ENCODE measurements around the gene LLGL2. TPM values are rescaled to one million over a fixed set of nuclear protein-coding genes. Genes with fewer than 3 reads are reported as not detected.

LLGL2 gene
- total and polyA plus RNA-seq, 2 donors (not counting 1 experiment from before 2014, with no cell fraction given): 40.6 to 52.0 TPM

DNA sequence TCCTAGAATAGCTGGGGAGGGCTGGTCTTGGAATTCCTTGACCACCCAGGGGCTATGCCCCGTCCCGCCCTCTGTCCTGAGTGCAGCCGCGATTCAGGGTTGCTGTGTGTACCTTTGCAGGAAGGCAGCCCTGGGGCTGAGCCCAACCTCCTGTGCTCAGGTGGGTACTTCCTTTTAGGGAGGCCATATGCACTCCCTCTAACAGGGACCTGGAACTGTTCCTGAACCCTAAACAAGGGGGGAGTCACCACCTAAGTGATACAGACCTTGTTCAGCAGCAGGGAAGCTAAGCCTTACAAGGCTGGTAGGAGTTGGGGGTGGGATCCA, 24.6 kb downstream of the LLGL2 start:
- no peak overlapping the region for H3K4me3 ChIP-seq (ENCODE audit: control extremely low read depth in 1 of 5, extremely low read depth in 1 of 5, insufficient read depth in 1 of 5, low read depth in 2 of 5, low read length in 4 of 5)
- 100% methylated on average over 4 of the region's 4 CpGs for WGBS (ENCODE audit: insufficient coverage)
- ChIA-PET POLR2A (no interaction called here), CTCF (no interaction called here)
- no peak overlapping the region for H3K4me2 ChIP-seq (replicated peaks; ENCODE audit: low read depth, low read length, poor library complexity, severe bottlenecking)
- no peaks in the 10 kb centered on the region for H3K27me3 Mint-ChIP-seq
- TF ChIP-seq, protein P1, sequence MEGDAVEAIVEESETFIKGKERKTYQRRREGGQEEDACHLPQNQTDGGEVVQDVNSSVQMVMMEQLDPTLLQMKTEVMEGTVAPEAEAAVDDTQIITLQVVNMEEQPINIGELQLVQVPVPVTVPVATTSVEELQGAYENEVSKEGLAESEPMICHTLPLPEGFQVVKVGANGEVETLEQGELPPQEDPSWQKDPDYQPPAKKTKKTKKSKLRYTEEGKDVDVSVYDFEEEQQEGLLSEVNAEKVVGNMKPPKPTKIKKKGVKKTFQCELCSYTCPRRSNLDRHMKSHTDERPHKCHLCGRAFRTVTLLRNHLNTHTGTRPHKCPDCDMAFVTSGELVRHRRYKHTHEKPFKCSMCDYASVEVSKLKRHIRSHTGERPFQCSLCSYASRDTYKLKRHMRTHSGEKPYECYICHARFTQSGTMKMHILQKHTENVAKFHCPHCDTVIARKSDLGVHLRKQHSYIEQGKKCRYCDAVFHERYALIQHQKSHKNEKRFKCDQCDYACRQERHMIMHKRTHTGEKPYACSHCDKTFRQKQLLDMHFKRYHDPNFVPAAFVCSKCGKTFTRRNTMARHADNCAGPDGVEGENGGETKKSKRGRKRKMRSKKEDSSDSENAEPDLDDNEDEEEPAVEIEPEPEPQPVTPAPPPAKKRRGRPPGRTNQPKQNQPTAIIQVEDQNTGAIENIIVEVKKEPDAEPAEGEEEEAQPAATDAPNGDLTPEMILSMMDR (IDR thresholded peaks at IDR 0.05): no peak
- no peak for TF ChIP-seq EZH2 (IDR thresholded peaks at IDR 0.05; ENCODE audit: borderline replicate concordance, insufficient read depth, low read depth, low read length, poor library complexity, severe bottlenecking)
- no peak overlapping the region for H3K4me3 Mint-ChIP-seq
- DNase-seq: no peak
- no peak for ATAC-seq (ENCODE audit: low read depth)
- intact Hi-C loops (cut with micrococcal nuclease): no loop called here
- H3K9me3 ChIP-seq (ENCODE audit: control extremely low read depth in 1 of 3, control insufficient read depth in 2 of 3, insufficient read depth in 1 of 3, low read length in 2 of 3): no peaks in the 10 kb centered on the region
- H4K20me1 ChIP-seq (ENCODE audit: control insufficient read depth, insufficient read depth, low read length, poor library complexity, severe bottlenecking): no peaks in the 10 kb centered on the region
- no peak overlapping the region for H2AFZ ChIP-seq (ENCODE audit: insufficient read depth, low read depth, low read length, poor library complexity, severe bottlenecking)
- no peak overlapping the region for H3K27ac ChIP-seq (ENCODE audit: low read length in 2 of 2)
- peaks cover 0 to 5% of the 10 kb centered on the region in 2 experiments for H3K36me3 ChIP-seq (replicated peaks in 1 of 2; ENCODE audit: control extremely low read depth in 1 of 2, control insufficient read depth in 1 of 2, extremely low read depth in 1 of 2, insufficient read depth in 2 of 2, low read length in 1 of 2)
- H3K4me1 Mint-ChIP-seq: peaks cover 3% of the 10 kb centered on the region
- no peaks in the 10 kb centered on the region for H3K27me3 ChIP-seq (replicated peaks in 1 of 4; ENCODE audit: control extremely low read depth in 1 of 4, control insufficient read depth in 3 of 4, insufficient read depth in 4 of 4, low read length in 3 of 4)
- no peaks in the 10 kb centered on the region for H3K9me3 Mint-ChIP-seq (ENCODE audit: insufficient read depth)
- no peak overlapping the region for H3K9ac ChIP-seq (ENCODE audit: low read length)
- no peak overlapping the region for H3K27ac Mint-ChIP-seq
- no peaks in the 10 kb centered on the region for H3K79me2 ChIP-seq (ENCODE audit: control insufficient read depth, insufficient read depth, low read length)
- H3K4me1 ChIP-seq (ENCODE audit: control insufficient read depth in 2 of 2, insufficient read depth in 2 of 2, low read length in 2 of 2): no peaks in the 10 kb centered on the region

DNA sequence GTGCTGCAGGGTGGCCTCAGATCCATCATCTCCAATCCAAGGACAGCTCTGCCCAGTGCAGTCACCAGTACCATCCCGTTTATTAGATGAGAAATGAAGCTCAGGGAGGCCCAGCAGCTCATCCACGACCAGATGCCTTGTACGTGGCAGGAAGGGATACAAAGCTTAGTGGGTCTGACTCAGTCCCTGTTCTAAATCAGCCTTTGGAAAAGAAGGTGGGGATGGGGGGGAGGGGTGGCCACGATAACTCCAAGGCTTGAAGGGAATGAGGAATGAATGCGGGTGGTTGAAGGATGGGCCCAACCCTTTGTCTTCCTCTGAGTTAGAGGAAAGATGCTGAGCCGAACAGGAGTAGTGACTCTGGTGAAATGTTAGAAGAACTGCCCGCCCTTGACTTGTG, 25.8 kb downstream of the LLGL2 start:
- CTCF ChIA-PET: interaction anchor here (0.7 to 1.1 kb wide), 2 partner anchors 16 to 37 kb away, joined by 3 read pairs; no protein-coding TSS in a partner anchor
- no peak overlapping the region for H3K4me3 Mint-ChIP-seq
- 88% methylated on average over 6 of the region's 7 CpGs for WGBS (ENCODE audit: insufficient coverage)
- POLR2A ChIA-PET: interaction anchor here (0.7 kb wide), 1 partner anchor 21 kb away, joined by 5 read pairs; no protein-coding TSS in a partner anchor
- DNase-seq (no peak), ATAC-seq (ENCODE audit: low read depth) (no peak)
- Histone ChIP-seq H2AFZ (ENCODE audit: insufficient read depth, low read depth, low read length, poor library complexity, severe bottlenecking) (no peak overlapping the region), H3K4me2 (replicated peaks; ENCODE audit: low read depth, low read length, poor library complexity, severe bottlenecking) (no peak overlapping the region), H3K79me2 (ENCODE audit: control insufficient read depth, insufficient read depth, low read length) (no peaks in the 10 kb centered on the region), H3K27ac (ENCODE audit: low read length in 2 of 2) (no peak overlapping the region), H3K4me3 (ENCODE audit: control extremely low read depth in 1 of 5, extremely low read depth in 1 of 5, insufficient read depth in 1 of 5, low read depth in 2 of 5, low read length in 4 of 5) (no peak overlapping the region), H3K4me1 (ENCODE audit: control insufficient read depth in 2 of 2, insufficient read depth in 2 of 2, low read length in 2 of 2) (no peaks in the 10 kb centered on the region), H3K9me3 (ENCODE audit: control extremely low read depth in 1 of 3, control insufficient read depth in 2 of 3, insufficient read depth in 1 of 3, low read length in 2 of 3) (no peaks in the 10 kb centered on the region), H3K27me3 (replicated peaks in 1 of 4; ENCODE audit: control extremely low read depth in 1 of 4, control insufficient read depth in 3 of 4, insufficient read depth in 4 of 4, low read length in 3 of 4) (no peaks in the 10 kb centered on the region), H4K20me1 (ENCODE audit: control insufficient read depth, insufficient read depth, low read length, poor library complexity, severe bottlenecking) (no peaks in the 10 kb centered on the region), H3K36me3 (replicated peaks in 1 of 2; ENCODE audit: control extremely low read depth in 1 of 2, control insufficient read depth in 1 of 2, extremely low read depth in 1 of 2, insufficient read depth in 2 of 2, low read length in 1 of 2) (peaks cover 0 to 5% of the 10 kb centered on the region in 2 experiments), H3K9ac (ENCODE audit: low read length) (no peak overlapping the region)
- peaks cover 3% of the 10 kb centered on the region for H3K4me1 Mint-ChIP-seq
- no peaks in the 10 kb centered on the region for H3K27me3 Mint-ChIP-seq
- TF ChIP-seq EZH2 (IDR thresholded peaks at IDR 0.05; ENCODE audit: borderline replicate concordance, insufficient read depth, low read depth, low read length, poor library complexity, severe bottlenecking): no peak
- TF ChIP-seq, protein P1 (IDR thresholded peaks at IDR 0.05): no peak
- H3K9me3 Mint-ChIP-seq (ENCODE audit: insufficient read depth): no peaks in the 10 kb centered on the region
- intact Hi-C loops (cut with micrococcal nuclease): no loop called here
- no peak overlapping the region for H3K27ac Mint-ChIP-seq
